HL-60 (cell line): ENCODE results near the gene EPS8L3.

Source experiments
- DNase-seq, 2 experiments: peaks; one replicate each; pipeline ENCODE4 v3.0.0-alpha.2; 2010 to 2020; ENCODE audit warnings: low read depth in 1 of 2, low spot score in 1 of 2
- H3K27ac ChIP-seq: fragments of 250-450 bp; sonication (Bioruptor Pico); replicated peaks from 2 replicates; pipeline ENCODE4 v1.5.1; 2020; ENCODE audit warnings: mild to moderate bottlenecking, moderate library complexity
- H3K27me3 ChIP-seq: fragments of 250-450 bp; sonication (Bioruptor Pico); 2 replicates; pipeline ENCODE4 v1.5.1; 2021; ENCODE audit warnings: mild to moderate bottlenecking, moderate library complexity; ENCODE audit not compliant: insufficient read depth, poor library complexity, severe bottlenecking
- H3K4me3 ChIP-seq: replicated peaks from 2 replicates; pipeline ENCODE4 v1.5.1; 2011; ENCODE audit warnings: mild to moderate bottlenecking, control low read depth, low read length; ENCODE audit not compliant: insufficient read depth
- GABPA ChIP-seq: IDR thresholded peaks from 2 replicates; pipeline ENCODE4 v1.6.1; 2012; ENCODE audit warnings: low read depth
- POLR2AphosphoS5 ChIP-seq: IDR thresholded peaks from 2 replicates; pipeline ENCODE4 v1.6.1; 2012; ENCODE audit warnings: low read depth
- SPI1 ChIP-seq: IDR thresholded peaks from 2 replicates; pipeline ENCODE4 v1.6.1; 2012; ENCODE audit warnings: low read depth, mild to moderate bottlenecking, borderline replicate concordance
- TF ChIP-seq, protein P1 (sequence below): IDR thresholded peaks from 2 replicates; pipeline ENCODE4 v1.6.1; 2012; ENCODE audit warnings: low read depth; ENCODE audit not compliant: insufficient replicate concordance
- TF ChIP-seq, protein P2 (sequence below): IDR thresholded peaks from one replicate; pipeline ENCODE4 v1.5.1; 2011; ENCODE audit warnings: low read length, control low read depth, inconsistent platforms; ENCODE audit not compliant: insufficient read depth

EPS8L3 gene

DNA sequence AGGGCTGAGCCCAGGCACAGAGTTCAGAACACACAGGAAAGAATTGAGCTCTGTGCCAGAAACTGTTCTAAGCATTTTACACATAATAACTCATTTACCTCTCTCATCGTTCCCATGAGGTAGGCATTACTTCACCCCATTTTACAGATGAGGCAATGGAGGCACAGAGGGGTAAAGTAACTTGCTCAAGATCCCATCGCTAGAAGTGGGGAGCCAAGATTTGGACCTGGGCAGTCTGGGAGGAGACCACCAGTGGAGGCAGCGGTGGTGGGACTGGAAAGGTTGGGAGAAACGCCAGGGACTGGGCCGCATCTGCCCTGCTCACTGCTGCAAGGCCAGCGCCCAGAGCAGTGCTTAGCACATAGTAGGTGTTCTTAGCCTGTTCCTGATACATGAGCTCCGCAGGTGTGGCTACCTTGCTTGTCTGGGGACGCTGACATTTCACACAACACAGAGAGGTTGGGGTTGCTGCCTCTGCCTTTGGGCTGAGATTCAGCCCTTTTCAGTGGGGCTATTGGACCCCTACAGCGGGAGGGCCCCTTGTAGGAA is 27.8 kb upstream of the EPS8L3 start:
- TF ChIP-seq, protein P1, sequence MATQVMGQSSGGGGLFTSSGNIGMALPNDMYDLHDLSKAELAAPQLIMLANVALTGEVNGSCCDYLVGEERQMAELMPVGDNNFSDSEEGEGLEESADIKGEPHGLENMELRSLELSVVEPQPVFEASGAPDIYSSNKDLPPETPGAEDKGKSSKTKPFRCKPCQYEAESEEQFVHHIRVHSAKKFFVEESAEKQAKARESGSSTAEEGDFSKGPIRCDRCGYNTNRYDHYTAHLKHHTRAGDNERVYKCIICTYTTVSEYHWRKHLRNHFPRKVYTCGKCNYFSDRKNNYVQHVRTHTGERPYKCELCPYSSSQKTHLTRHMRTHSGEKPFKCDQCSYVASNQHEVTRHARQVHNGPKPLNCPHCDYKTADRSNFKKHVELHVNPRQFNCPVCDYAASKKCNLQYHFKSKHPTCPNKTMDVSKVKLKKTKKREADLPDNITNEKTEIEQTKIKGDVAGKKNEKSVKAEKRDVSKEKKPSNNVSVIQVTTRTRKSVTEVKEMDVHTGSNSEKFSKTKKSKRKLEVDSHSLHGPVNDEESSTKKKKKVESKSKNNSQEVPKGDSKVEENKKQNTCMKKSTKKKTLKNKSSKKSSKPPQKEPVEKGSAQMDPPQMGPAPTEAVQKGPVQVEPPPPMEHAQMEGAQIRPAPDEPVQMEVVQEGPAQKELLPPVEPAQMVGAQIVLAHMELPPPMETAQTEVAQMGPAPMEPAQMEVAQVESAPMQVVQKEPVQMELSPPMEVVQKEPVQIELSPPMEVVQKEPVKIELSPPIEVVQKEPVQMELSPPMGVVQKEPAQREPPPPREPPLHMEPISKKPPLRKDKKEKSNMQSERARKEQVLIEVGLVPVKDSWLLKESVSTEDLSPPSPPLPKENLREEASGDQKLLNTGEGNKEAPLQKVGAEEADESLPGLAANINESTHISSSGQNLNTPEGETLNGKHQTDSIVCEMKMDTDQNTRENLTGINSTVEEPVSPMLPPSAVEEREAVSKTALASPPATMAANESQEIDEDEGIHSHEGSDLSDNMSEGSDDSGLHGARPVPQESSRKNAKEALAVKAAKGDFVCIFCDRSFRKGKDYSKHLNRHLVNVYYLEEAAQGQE, result no peak
- TF ChIP-seq SPI1 (no peak), GABPA (no peak), POLR2AphosphoS5 (no peak)
- TF ChIP-seq, protein P2, sequence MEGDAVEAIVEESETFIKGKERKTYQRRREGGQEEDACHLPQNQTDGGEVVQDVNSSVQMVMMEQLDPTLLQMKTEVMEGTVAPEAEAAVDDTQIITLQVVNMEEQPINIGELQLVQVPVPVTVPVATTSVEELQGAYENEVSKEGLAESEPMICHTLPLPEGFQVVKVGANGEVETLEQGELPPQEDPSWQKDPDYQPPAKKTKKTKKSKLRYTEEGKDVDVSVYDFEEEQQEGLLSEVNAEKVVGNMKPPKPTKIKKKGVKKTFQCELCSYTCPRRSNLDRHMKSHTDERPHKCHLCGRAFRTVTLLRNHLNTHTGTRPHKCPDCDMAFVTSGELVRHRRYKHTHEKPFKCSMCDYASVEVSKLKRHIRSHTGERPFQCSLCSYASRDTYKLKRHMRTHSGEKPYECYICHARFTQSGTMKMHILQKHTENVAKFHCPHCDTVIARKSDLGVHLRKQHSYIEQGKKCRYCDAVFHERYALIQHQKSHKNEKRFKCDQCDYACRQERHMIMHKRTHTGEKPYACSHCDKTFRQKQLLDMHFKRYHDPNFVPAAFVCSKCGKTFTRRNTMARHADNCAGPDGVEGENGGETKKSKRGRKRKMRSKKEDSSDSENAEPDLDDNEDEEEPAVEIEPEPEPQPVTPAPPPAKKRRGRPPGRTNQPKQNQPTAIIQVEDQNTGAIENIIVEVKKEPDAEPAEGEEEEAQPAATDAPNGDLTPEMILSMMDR, result no peak
- no peak overlapping the region for H3K4me3 ChIP-seq
- no peak for DNase-seq
- no peaks in the 10 kb centered on the region for H3K27me3 ChIP-seq
- peak overlapping the region; percentile 89 for H3K27ac ChIP-seq

DNA sequence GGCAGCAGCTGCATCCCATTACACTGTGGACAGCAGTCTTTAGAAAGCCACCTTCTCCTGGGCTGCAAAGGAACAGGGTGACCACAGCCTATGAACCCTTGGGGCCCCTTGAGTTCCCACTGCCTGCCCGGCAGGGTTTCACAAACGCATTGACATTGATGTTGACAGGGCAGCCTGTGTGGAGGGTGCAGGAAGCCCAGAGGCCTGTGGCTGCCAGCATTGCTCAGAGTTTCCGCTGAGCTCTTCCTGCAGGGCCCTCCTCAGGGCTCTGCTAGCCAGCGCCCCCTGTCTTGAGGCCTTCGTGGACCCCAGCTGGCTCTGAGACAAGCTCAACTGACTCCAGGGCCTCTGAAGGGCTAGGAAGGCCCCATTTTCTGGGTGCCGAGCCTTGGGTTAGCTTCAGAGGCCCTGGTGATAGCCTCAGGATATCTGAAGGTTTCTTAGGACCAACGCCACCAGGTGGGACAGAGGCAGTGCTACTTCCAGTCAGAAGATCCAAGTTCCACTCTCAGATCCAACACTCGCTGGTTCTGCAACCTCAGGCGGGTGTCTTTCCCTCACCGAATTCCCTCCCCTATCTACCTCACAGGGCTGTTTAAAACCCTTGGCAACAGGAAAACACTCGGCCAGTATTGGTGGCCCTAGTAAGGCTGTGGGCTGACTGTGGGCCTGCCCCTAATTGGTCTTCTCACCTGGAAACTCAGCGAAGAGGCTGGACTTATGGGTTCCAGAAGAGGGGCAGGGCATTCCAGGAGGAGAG is 27.2 kb upstream of the EPS8L3 start:
- H3K27me3 ChIP-seq, result no peaks in the 10 kb centered on the region
- peak; percentile 97 to 98 for DNase-seq
- peak overlapping the region; percentile 89 for H3K27ac ChIP-seq
- TF ChIP-seq, protein P1, result peak; percentile 63
- peak; percentile 47; the same call in 1 of the 2 replicates for TF ChIP-seq SPI1
- peak; percentile 92 for TF ChIP-seq POLR2AphosphoS5
- TF ChIP-seq, protein P2, result peak; percentile 52
- TF ChIP-seq GABPA, result peak; percentile 57
- no peak overlapping the region for H3K4me3 ChIP-seq

DNA sequence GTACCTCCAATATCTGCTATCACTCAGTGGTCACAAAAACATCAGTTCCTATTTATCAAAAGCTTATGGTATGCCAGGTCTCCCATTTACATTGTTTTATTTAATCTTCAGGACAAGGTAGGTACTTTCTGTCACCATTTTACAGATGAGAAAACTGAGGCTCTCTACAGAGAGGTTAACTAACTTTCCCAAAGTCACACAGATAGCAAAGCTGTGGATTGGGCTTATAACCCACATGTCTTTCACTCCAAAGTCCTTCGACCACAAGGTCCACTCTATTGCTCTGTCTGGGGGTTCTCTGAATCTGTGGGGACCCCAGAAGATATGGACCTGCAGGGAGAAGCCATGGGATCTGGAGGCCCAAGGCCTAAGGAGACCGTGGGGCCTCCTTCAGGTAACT is 26.6 kb upstream of the EPS8L3 start:
- H3K27ac ChIP-seq, result peak overlapping the region; percentile 89
- H3K4me3 ChIP-seq, result no peak overlapping the region
- no peak for DNase-seq

More for the DNA sequence above, 26.6 kb upstream of the EPS8L3 start:
- TF ChIP-seq POLR2AphosphoS5 (no peak), GABPA (no peak), SPI1 (no peak)
- TF ChIP-seq, protein P2, result no peak
- TF ChIP-seq, protein P1, result no peak
- no peaks in the 10 kb centered on the region for H3K27me3 ChIP-seq
